ENCODE data around the gene SOS2. TPM values are rescaled to one million over a fixed set of nuclear protein-coding genes. Genes with fewer than 3 reads are reported as not detected.

The SOS2 gene
- total RNA-seq, 1 donor from 2014 or later: 26.3 TPM

DNA sequence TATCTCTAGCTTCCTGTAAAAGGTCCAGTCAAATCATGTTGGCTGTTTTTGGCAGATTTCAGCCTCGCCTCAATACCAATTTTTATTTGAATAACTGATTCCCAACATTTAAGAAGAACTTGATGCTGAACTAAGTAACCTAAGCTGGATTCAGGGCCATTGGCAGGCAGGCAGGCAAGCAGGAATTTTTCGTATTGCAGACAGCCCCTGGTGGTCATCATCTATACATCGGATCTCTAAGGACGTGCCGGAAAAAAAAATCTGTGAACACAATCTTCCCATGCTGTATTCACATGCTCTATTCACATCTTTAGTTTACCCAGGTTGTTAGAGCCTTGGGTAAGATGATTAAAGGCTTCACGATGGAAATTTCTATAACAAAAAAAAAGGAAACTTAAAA, 122.0 kb downstream of the SOS2 start:
- Mint-ChIP-seq H3K27me3 (ENCODE audit: low read depth) (no peaks in the 10 kb centered on the region), H3K27ac (ENCODE audit: unreplicated experiment) (no peak overlapping the region), H3K4me3 (peak overlapping the region; percentile 41), H3K9me3 (no peaks in the 10 kb centered on the region), H3K36me3 (ENCODE audit: low read depth) (peaks cover 14% of the 10 kb centered on the region), H3K4me1 (peaks cover 4% of the 10 kb centered on the region)
- TF ChIP-seq, protein P1, sequence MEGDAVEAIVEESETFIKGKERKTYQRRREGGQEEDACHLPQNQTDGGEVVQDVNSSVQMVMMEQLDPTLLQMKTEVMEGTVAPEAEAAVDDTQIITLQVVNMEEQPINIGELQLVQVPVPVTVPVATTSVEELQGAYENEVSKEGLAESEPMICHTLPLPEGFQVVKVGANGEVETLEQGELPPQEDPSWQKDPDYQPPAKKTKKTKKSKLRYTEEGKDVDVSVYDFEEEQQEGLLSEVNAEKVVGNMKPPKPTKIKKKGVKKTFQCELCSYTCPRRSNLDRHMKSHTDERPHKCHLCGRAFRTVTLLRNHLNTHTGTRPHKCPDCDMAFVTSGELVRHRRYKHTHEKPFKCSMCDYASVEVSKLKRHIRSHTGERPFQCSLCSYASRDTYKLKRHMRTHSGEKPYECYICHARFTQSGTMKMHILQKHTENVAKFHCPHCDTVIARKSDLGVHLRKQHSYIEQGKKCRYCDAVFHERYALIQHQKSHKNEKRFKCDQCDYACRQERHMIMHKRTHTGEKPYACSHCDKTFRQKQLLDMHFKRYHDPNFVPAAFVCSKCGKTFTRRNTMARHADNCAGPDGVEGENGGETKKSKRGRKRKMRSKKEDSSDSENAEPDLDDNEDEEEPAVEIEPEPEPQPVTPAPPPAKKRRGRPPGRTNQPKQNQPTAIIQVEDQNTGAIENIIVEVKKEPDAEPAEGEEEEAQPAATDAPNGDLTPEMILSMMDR (conservative IDR thresholded peaks at IDR 0.05): peak; percentile 58
- peak; percentile 9 for DNase-seq (ENCODE audit: low read depth, low spot score)

DNA sequence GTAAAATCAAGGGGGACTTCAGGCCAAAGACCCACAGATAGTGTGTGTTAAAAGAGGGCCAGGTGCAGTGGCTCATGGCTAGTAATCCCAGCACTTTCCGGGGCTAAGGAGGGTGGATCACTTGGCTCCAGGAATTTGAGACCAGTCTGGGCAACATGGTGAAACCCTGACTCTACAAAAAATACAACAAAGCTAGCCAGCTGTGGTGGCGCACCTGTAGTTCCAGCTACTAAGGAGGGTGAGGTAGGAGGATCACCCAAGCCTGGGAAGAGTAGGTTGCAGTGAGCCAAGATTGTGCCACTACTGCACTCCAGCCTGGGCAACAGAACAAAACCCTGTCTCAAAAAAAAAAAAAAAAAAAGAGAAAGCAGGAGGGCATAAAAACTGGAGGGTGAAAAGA, 123.5 kb downstream of the SOS2 start:
- Mint-ChIP-seq H3K36me3 (ENCODE audit: low read depth) (peaks cover 14% of the 10 kb centered on the region), H3K27ac (ENCODE audit: unreplicated experiment) (no peak overlapping the region), H3K4me1 (no peaks in the 10 kb centered on the region), H3K9me3 (no peaks in the 10 kb centered on the region), H3K27me3 (ENCODE audit: low read depth) (no peaks in the 10 kb centered on the region), H3K4me3 (no peak overlapping the region)
- DNase-seq (ENCODE audit: low read depth, low spot score): no peak
- TF ChIP-seq, protein P1 (conservative IDR thresholded peaks at IDR 0.05): no peak

DNA sequence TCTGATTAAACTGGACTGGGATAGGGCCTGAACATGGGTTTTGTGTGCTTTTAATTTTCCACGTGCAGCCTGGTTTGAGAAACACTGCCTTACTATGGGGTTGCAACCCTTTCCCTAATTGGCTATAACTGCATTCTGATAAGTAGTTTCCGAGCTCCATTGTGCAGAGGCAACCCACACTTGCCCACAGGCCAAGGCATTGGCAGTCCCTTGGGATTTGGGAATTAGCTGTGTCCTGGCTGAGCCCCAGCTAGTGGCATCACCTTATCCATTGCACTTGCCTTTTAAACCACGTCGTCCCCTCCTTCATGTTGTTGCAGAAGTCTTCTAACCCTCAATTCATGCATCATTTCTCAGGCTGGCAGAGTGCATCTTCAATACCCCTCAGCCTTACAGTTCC, 125.2 kb downstream of the SOS2 start:
- no peak overlapping the region for H3K27ac Mint-ChIP-seq (ENCODE audit: unreplicated experiment)

DNA sequence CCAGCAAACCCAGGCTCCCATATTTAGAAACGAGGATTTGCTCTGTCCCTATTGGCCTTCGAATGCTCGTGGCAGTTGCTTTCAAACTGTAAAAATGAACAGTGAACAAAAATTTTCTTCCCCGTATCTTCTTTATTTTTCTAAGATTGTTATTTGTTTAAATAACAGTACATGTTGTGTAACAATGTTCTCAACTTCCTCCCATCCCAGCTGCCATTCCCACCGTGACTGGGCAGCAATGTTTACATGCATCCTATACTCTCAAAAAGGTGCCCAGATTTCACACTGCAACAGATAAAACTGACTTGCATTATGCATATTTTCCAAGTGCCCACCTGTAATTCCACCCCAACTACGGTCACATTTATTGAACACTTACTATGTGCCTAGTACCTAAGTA, 127.8 kb downstream of the SOS2 start:
- no peaks in the 10 kb centered on the region for H3K4me1 Mint-ChIP-seq

More for the DNA sequence above, 125.2 kb downstream of the SOS2 start:
- no peak for DNase-seq (ENCODE audit: low read depth, low spot score)
- peaks cover 9% of the 10 kb centered on the region for H3K36me3 Mint-ChIP-seq (ENCODE audit: low read depth)
- H3K4me3 Mint-ChIP-seq: no peak overlapping the region
- TF ChIP-seq, protein P1 (conservative IDR thresholded peaks at IDR 0.05): no peak
- H3K27me3 Mint-ChIP-seq (ENCODE audit: low read depth): no peaks in the 10 kb centered on the region
- H3K4me1 Mint-ChIP-seq: no peaks in the 10 kb centered on the region
- no peaks in the 10 kb centered on the region for H3K9me3 Mint-ChIP-seq

GRCh38 chr14:50101417-50101816, 130.0 kb downstream of the SOS2 start:
- Mint-ChIP-seq H3K27ac (ENCODE audit: unreplicated experiment) (no peak overlapping the region), H3K9me3 (no peaks in the 10 kb centered on the region), H3K27me3 (ENCODE audit: low read depth) (no peaks in the 10 kb centered on the region), H3K4me3 (no peak overlapping the region), H3K36me3 (ENCODE audit: low read depth) (no peaks in the 10 kb centered on the region), H3K4me1 (no peaks in the 10 kb centered on the region)
- DNase-seq (ENCODE audit: low read depth, low spot score): no peak
- TF ChIP-seq, protein P1 (conservative IDR thresholded peaks at IDR 0.05): no peak

More for the DNA sequence above, 127.8 kb downstream of the SOS2 start:
- Mint-ChIP-seq H3K9me3 (no peaks in the 10 kb centered on the region), H3K27ac (ENCODE audit: unreplicated experiment) (no peak overlapping the region), H3K27me3 (ENCODE audit: low read depth) (no peaks in the 10 kb centered on the region), H3K4me3 (no peak overlapping the region), H3K36me3 (ENCODE audit: low read depth) (no peaks in the 10 kb centered on the region)
- TF ChIP-seq, protein P1 (conservative IDR thresholded peaks at IDR 0.05): no peak
- DNase-seq (ENCODE audit: low read depth, low spot score): no peak

DNA sequence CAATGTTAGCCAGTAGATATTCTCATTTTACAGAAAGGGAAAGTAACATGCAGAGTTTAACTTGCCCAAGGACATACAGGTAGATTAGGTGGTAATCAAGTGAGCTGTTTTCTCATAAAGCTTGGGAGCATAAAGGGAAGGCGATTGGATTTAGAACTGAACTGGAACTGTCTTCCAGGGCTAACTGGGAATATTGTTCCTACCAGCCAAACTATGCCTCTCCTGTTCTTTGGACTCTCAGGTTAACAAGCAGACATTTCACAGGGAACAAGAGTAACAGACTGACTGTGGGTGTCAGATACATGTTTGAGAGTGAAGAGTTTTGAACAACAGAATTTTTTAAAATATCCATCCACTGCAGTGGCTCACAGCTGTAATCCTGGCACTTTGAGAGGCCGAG, 130.6 kb downstream of the SOS2 start:
- no peak overlapping the region for H3K27ac Mint-ChIP-seq (ENCODE audit: unreplicated experiment)
- H3K4me3 Mint-ChIP-seq: no peak overlapping the region
- H3K36me3 Mint-ChIP-seq (ENCODE audit: low read depth): peaks cover 1% of the 10 kb centered on the region
- TF ChIP-seq, protein P1 (conservative IDR thresholded peaks at IDR 0.05): no peak
- no peaks in the 10 kb centered on the region for H3K4me1 Mint-ChIP-seq
- no peak for DNase-seq (ENCODE audit: low read depth, low spot score)
- no peaks in the 10 kb centered on the region for H3K27me3 Mint-ChIP-seq (ENCODE audit: low read depth)
- H3K9me3 Mint-ChIP-seq: peaks cover under 1% of the 10 kb centered on the region
